K562 (cell line): ENCODE measurements around the gene AHSP. TPM values are rescaled to one million over a fixed set of nuclear protein-coding genes. Genes with fewer than 3 reads are reported as not detected.

Source experiments
- ATAC-seq: fragments of 200-7000 bp; cut with Tn5 transposase; 3 replicates; pipeline ENCODE4 v1.9.1; 2020; ENCODE audit warnings: moderate library complexity
- BruUV-seq: library from RNA; stranded (reverse); fragments of 400-500 nt; replicated peaks from 2 replicates; lab custom pipeline; 2021; lab: Mats Ljungman, UMichigan
- CTCF ChIA-PET: fragments of 300-600 bp; formaldehyde crosslinking; extraction: SDS; loops from one replicate; lab custom pipeline; 2021; ENCODE audit warnings: low intra/inter-chr PET ratio; lab: Yijun Ruan, JAX
- POLR2A ChIA-PET: fragments of 300-600, 350-650 bp; sonication (Branson Sonifier 250); formaldehyde crosslinking; extraction: SDS; loops from one replicate; lab custom pipeline; 2021; ENCODE audit warnings: antibody characterized with exemption, inconsistent platforms; lab: Yijun Ruan, JAX
- DNase-seq, 4 experiments: peaks; one replicate each; pipeline versions ENCODE4 v3.0.0 to v3.0.0-alpha.2; 2011 to 2018; ENCODE audit warnings: low spot score in 3 of 4, mixed read lengths in 3 of 4; ENCODE audit errors: extremely low read depth in 1 of 4
- FAIRE-seq: peaks from 2 replicates; lab custom pipeline; 2011; peaks lifted over from hg19 to GRCh38; lab: Jason Lieb, UNC
- H2AFZ ChIP-seq: 2 replicates; pipeline ENCODE4 v1.6.0; 2011; ENCODE audit warnings: low read depth, low read length, control low read depth, inconsistent platforms
- H3K27ac ChIP-seq: fragments of 200-600 bp; 3 replicates; pipeline ENCODE4 v1.8.0; 2011; ENCODE audit warnings: low read depth, mild to moderate bottlenecking, control low read depth, inconsistent platforms, low read length, moderate library complexity, mixed read lengths; ENCODE audit errors: extremely low read depth
- H3K27me3 ChIP-seq, 2 experiments: fragments of 300-600 bp in 1 of 2; 2 replicates in 1 of 2; 3 replicates in 1 of 2; pipeline versions ENCODE4 v1.6.0 to v1.8.0; 2011; ENCODE audit warnings: inconsistent platforms in 2 of 2, low read length in 2 of 2, mild to moderate bottlenecking in 1 of 2, mixed read lengths in 1 of 2, moderate library complexity in 1 of 2; ENCODE audit not compliant: control insufficient read depth in 2 of 2, insufficient read depth in 2 of 2
- H3K36me3 ChIP-seq: fragments of 300-600 bp; 3 replicates; pipeline ENCODE4 v1.8.0; 2011; ENCODE audit warnings: mild to moderate bottlenecking, low read length, inconsistent platforms; ENCODE audit not compliant: control insufficient read depth, insufficient read depth
- H3K4me1 ChIP-seq, 2 experiments: fragments of 200-600 bp in 1 of 2; replicated peaks in 1 of 2; 2 replicates in 1 of 2; 3 replicates in 1 of 2; pipeline versions ENCODE4 v1.5.1 to v1.8.0; 2011; ENCODE audit warnings: inconsistent platforms in 2 of 2, low read length in 2 of 2, mild to moderate bottlenecking in 1 of 2, mixed read lengths in 1 of 2, moderate library complexity in 1 of 2; ENCODE audit not compliant: control insufficient read depth in 2 of 2, insufficient read depth in 2 of 2
- H3K4me2 ChIP-seq: 2 replicates; pipeline ENCODE4 v1.6.1; 2011; ENCODE audit warnings: low read length, control low read depth, inconsistent platforms, mixed read lengths; ENCODE audit not compliant: insufficient read depth
- H3K4me3 ChIP-seq: fragments of 200-600 bp; sonication (generic), shearing (Covaris generic); 2 replicates; pipeline ENCODE4 v1.5.1; 2016; ENCODE audit warnings: control low read depth, inconsistent platforms
- H3K79me2 ChIP-seq: fragments of 200-600 bp; 3 replicates; pipeline ENCODE4 v1.8.0; 2011; ENCODE audit warnings: low read length, inconsistent platforms; ENCODE audit not compliant: control insufficient read depth, insufficient read depth
- H3K9ac ChIP-seq, 2 experiments: 2 replicates each; pipeline versions ENCODE4 v1.6.0 to v1.6.1; 2011; ENCODE audit warnings: low read depth in 2 of 2, low read length in 2 of 2, control low read depth in 1 of 2, inconsistent platforms in 1 of 2, mild to moderate bottlenecking in 1 of 2, mixed read lengths in 1 of 2; ENCODE audit not compliant: insufficient read depth in 1 of 2
- H3K9me1 ChIP-seq: one replicate; pipeline ENCODE4 v1.6.0; 2011; ENCODE audit warnings: inconsistent platforms, mild to moderate bottlenecking, low read length, moderate library complexity; ENCODE audit not compliant: control insufficient read depth, insufficient read depth
- H3K9me3 ChIP-seq: replicated peaks from 2 replicates; pipeline ENCODE4 v1.5.1; 2011; ENCODE audit warnings: low read depth, low read length, inconsistent platforms; ENCODE audit not compliant: control insufficient read depth, insufficient read depth
- H4K20me1 ChIP-seq: replicated peaks from 2 replicates; pipeline ENCODE4 v1.6.1; 2011; ENCODE audit warnings: low read length, inconsistent platforms, mixed read lengths; ENCODE audit not compliant: control insufficient read depth, insufficient read depth
- E2F6 ChIP-seq, 2 experiments: IDR thresholded peaks; 2 replicates each; pipeline ENCODE4 v1.6.1; 2011; ENCODE audit warnings: borderline replicate concordance in 1 of 2, control low read depth in 1 of 2, low read depth in 1 of 2, low read length in 1 of 2, mild to moderate bottlenecking in 1 of 2, mixed read lengths in 1 of 2, moderate library complexity in 1 of 2; ENCODE audit not compliant: insufficient read depth in 1 of 2, insufficient read length in 1 of 2, poor library complexity in 1 of 2, severe bottlenecking in 1 of 2; ENCODE audit errors: extremely low read depth in 1 of 2
- EWSR1 ChIP-seq: fragments of 450-650 bp; IDR thresholded peaks from 2 replicates; pipeline ENCODE4 v1.6.1; 2018; ENCODE audit warnings: borderline replicate concordance, mild to moderate bottlenecking, low read depth, moderate library complexity; ENCODE audit not compliant: partially characterized antibody
- HOXB6 ChIP-seq: fragments of 250-450 bp; sonication (Bioruptor Pico); IDR thresholded peaks from 2 replicates; pipeline ENCODE4 v1.5.1; 2022; ENCODE audit warnings: mild to moderate bottlenecking, borderline replicate concordance
- NRF1 ChIP-seq, 2 experiments: fragments of 450-650 bp; IDR thresholded peaks in 1 of 2; conservative IDR thresholded peaks in 1 of 2; 2 replicates each; pipeline ENCODE4 v1.6.1; 2014; ENCODE audit warnings: mild to moderate bottlenecking in 2 of 2
- RBFOX2 ChIP-seq: fragments of 200-400 bp; formaldehyde crosslinking; IDR thresholded peaks from 2 replicates; pipeline ENCODE4 v1.6.1; 2017; ENCODE audit warnings: low read depth, mild to moderate bottlenecking, low read length, moderate library complexity
- VEZF1 ChIP-seq: fragments of 200-800 bp; sonication (Bioruptor generic); IDR thresholded peaks from 2 replicates; pipeline ENCODE4 v1.6.1; 2017; ENCODE audit warnings: missing genetic modification characterization, missing compliant biosample characterization
- ZBTB7A ChIP-seq: IDR thresholded peaks from 2 replicates; pipeline ENCODE4 v1.6.1; 2011; ENCODE audit warnings: low read depth, mild to moderate bottlenecking, low read length, moderate library complexity, borderline replicate concordance; ENCODE audit not compliant: control insufficient read depth
- WGBS: fragments of 100-300 bp; shearing (Covaris generic); methylation state at CpG from one replicate; pipeline ENCODE4 v1.1.6; 2016; ENCODE audit warnings: low coverage, mixed read lengths; ENCODE audit not compliant: insufficient coverage; ENCODE audit errors: missing lambda C conversion rate; 5-methylcytosine and 5-hydroxymethylcytosine counted together
- in situ Hi-C: fragments of 300-500 bp; cut with MboI; formaldehyde crosslinking; loops from 4 replicates; pipeline ENCODE4 v1.15.0; 2018; ENCODE audit warnings: inconsistent platforms, mixed read lengths
- intact Hi-C: fragments of 100-400 bp; cut with micrococcal nuclease; formaldehyde crosslinking; loops from 2 replicates; pipeline ENCODE4 v1.14.2; 2022
- polyA plus RNA-seq, 8 experiments: library from polyadenylated mRNA; depleted of rRNA in 4 of 8; stranded (reverse) in 5 of 8; unstranded in 3 of 8; fragments of >200 nt; fragmentation: Nextera tagmentation in 2 of 8; fragmentation: Illumina TruSeq in 1 of 8; extraction: Ambion mirVana in 2 of 8; extraction: Trizol in 1 of 8; gene quantifications; 2 replicates each; pipeline versions ENCODE4 v1.2.1 to v1.2.3, GENCODE V29; 2011 to 2014; ENCODE audit warnings: inconsistent platforms in 1 of 8, missing spikeins in 1 of 8
- total RNA-seq, 7 experiments: library from RNA; depleted of rRNA in 6 of 7; stranded (reverse); fragments of >200 nt in 6 of 7; fragmentation: Illumina TruSeq in 2 of 7; extraction: Trizol in 2 of 7; gene quantifications; 2 replicates each; pipeline versions ENCODE4 v1.2.1 to v1.2.3, GENCODE V29; 2011 to 2021; ENCODE audit warnings: low replicate concordance in 1 of 7

AHSP gene
- total and polyA plus RNA-seq, 9 of the 15 experiments (the other 6 are each of a cell fraction or from before 2014, with no cell fraction given) = 6.6 to 99.1 (median 25.8) TPM

- DNase-seq (peak; percentile 50 to 79 (median 76)), FAIRE-seq (no peak)
- Histone ChIP-seq H3K79me2 (no peaks in the 10 kb centered on the region), H4K20me1 (no peaks in the 10 kb centered on the region), H3K9me1 (no peaks in the 10 kb centered on the region), H3K4me1 (peaks cover 22 to 23% of the 10 kb centered on the region in 2 experiments; a peak in 4 of 5 replicates), H3K9ac (peak overlapping the region; percentile 32 to 63), H3K9me3 (0 out of 2 replicates have a peak, but pooled peaks cover 1% of the 10 kb centered on the region), H2AFZ (peak overlapping the region; percentile 85), H3K36me3 (no peaks in the 10 kb centered on the region), H3K4me2 (peak overlapping the region; percentile 74)
- POLR2A ChIA-PET = interaction anchor here (0.7 to 2.2 kb wide), 3 partner anchors 10 to 65 kb away, joined by 3 to 9 read pairs (median 3); partner anchors contain the start of gene RUSF1
- BruUV-seq = TSS peak; percentile 65
- in situ Hi-C loops = no loop called here
- TF ChIP-seq ZBTB7A (0 out of 2 replicates have a peak, but pooled peaks have one; percentile 8), E2F6 (IDR thresholded peaks at IDR 0.05; ENCODE audit: borderline replicate concordance in 1 of 2, extremely low read depth in 1 of 2, insufficient read depth in 1 of 2, insufficient read length in 1 of 2, low read depth in 1 of 2, low read length in 1 of 2, poor library complexity in 1 of 2, severe bottlenecking in 1 of 2) (peak in 1 of 2 experiments; percentile 46), HOXB6 (CRISPR knock-in tag) (no peak), VEZF1 (CRISPR knock-in tag) (peak; percentile 88), RBFOX2 (peak; percentile 42), EWSR1 (no peak), NRF1 (conservative IDR thresholded peaks at IDR 0.05 in 1 of 2, IDR thresholded peaks at IDR 0.05 in 1 of 2) (peak; percentile 20 to 24; a peak in 1 of 4 replicates)
- TF ChIP-seq, all 486 proteins: peak for 5
- WGBS = 41% methylated on average over 28 of the region's 52 CpGs
- Histone ChIP-seq H3K27me3 (no peaks in the 10 kb centered on the region), H3K27ac (peak overlapping the region; percentile 44), H3K4me3 (peak overlapping the region; percentile 28)
- CTCF ChIA-PET = no interaction called here
- intact Hi-C loops = no loop called here
- ATAC-seq = peak; percentile 71
These were observed 1.6 kb downstream of the AHSP start for GRCh38 chr16:31529108-31529936.
